HepG2 (cell line): Measurements from ENCODE around the gene DHH. TPM values are rescaled to one million over a fixed set of nuclear protein-coding genes. Genes with fewer than 3 reads are reported as not detected.

Source experiments
- BRD4 ChIP-seq: sonication (generic); formaldehyde crosslinking; IDR thresholded peaks from 2 replicates; pipeline ENCODE4 v1.4.0; 2020; ENCODE audit warnings: missing genetic modification reagents
- EED ChIP-seq: sonication (generic); formaldehyde crosslinking; IDR thresholded peaks from 2 replicates; pipeline ENCODE4 v1.5.0; 2020; ENCODE audit warnings: mild to moderate bottlenecking, missing genetic modification reagents
- FIP1L1 ChIP-seq: fragments of 200-400 bp; formaldehyde crosslinking; IDR thresholded peaks from 2 replicates; pipeline ENCODE4 v1.6.1; 2018; ENCODE audit warnings: low read depth, mild to moderate bottlenecking, low read length, moderate library complexity, borderline replicate concordance; ENCODE audit not compliant: insufficient read depth
- FOXM1 ChIP-seq: sonication (generic); formaldehyde crosslinking; IDR thresholded peaks from 2 replicates; pipeline ENCODE4 v1.5.0; 2020; ENCODE audit warnings: missing genetic modification reagents
- HIVEP1 ChIP-seq: sonication (generic); formaldehyde crosslinking; IDR thresholded peaks from 2 replicates; pipeline ENCODE4 v1.4.0; 2020; ENCODE audit warnings: mild to moderate bottlenecking, missing genetic modification reagents
- HOXA9 ChIP-seq: sonication (generic); formaldehyde crosslinking; IDR thresholded peaks from 2 replicates; pipeline ENCODE4 v1.8.1; 2022; ENCODE audit warnings: missing genetic modification reagents, mild to moderate bottlenecking, moderate library complexity, borderline replicate concordance
- MED13 ChIP-seq: sonication (generic); formaldehyde crosslinking; IDR thresholded peaks from 2 replicates; pipeline ENCODE4 v1.5.0; 2020; ENCODE audit warnings: missing genetic modification reagents
- MED8 ChIP-seq: sonication (generic); formaldehyde crosslinking; IDR thresholded peaks from 2 replicates; pipeline ENCODE4 v1.8.1; 2023; ENCODE audit warnings: mild to moderate bottlenecking, missing genetic modification reagents; ENCODE audit not compliant: insufficient replicate concordance
- NPAS2 ChIP-seq: sonication (generic); formaldehyde crosslinking; IDR thresholded peaks from 2 replicates; pipeline ENCODE4 v1.8.0; 2022; ENCODE audit warnings: mild to moderate bottlenecking, missing genetic modification reagents, borderline replicate concordance
- NR2F2 ChIP-seq: IDR thresholded peaks from 2 replicates; pipeline ENCODE4 v1.6.1; 2012; ENCODE audit warnings: low read depth, inconsistent platforms, borderline replicate concordance
- SALL2 ChIP-seq: sonication (generic); formaldehyde crosslinking; IDR thresholded peaks from 2 replicates; pipeline ENCODE4 v1.8.1; 2023; ENCODE audit warnings: mild to moderate bottlenecking, missing genetic modification reagents, inconsistent platforms
- SMYD3 ChIP-seq: sonication (generic); formaldehyde crosslinking; IDR thresholded peaks from 2 replicates; pipeline ENCODE4 v1.8.1; 2023; ENCODE audit warnings: mild to moderate bottlenecking, missing genetic modification reagents
- ZBTB7A ChIP-seq: sonication (generic); formaldehyde crosslinking; IDR thresholded peaks from 2 replicates; pipeline ENCODE4 v1.8.0; 2022; ENCODE audit warnings: mild to moderate bottlenecking, missing genetic modification reagents
- ZBTB8A ChIP-seq: sonication (generic); formaldehyde crosslinking; IDR thresholded peaks from 2 replicates; pipeline ENCODE4 v1.4.0; 2020; ENCODE audit warnings: mild to moderate bottlenecking, low read depth, missing genetic modification reagents, borderline replicate concordance
- ZNF550 ChIP-seq: sonication (generic); formaldehyde crosslinking; IDR thresholded peaks from 2 replicates; pipeline ENCODE4 v1.4.0; 2020; ENCODE audit warnings: mild to moderate bottlenecking, missing genetic modification reagents, borderline replicate concordance
- ZNF816 ChIP-seq: sonication (generic); formaldehyde crosslinking; IDR thresholded peaks from 2 replicates; pipeline ENCODE4 v1.8.0; 2022; ENCODE audit warnings: missing genetic modification reagents, mild to moderate bottlenecking, borderline replicate concordance
- polyA plus RNA-seq, 8 experiments: library from polyadenylated mRNA; depleted of rRNA in 3 of 8; stranded (reverse) in 7 of 8; unstranded in 1 of 8; fragments of >200 nt; fragmentation: Illumina TruSeq in 4 of 8; extraction: Trizol in 4 of 8; gene quantifications; 2 replicates each; pipeline versions ENCODE4 v1.2.1 to v1.2.3, GENCODE V29; 2011 to 2016; ENCODE audit warnings: low read depth in 4 of 8, missing spikeins in 1 of 8, mixed read lengths in 1 of 8; ENCODE audit not compliant: insufficient read depth in 1 of 8
- total RNA-seq, 5 experiments: library from RNA; depleted of rRNA; stranded (reverse); fragments of >200 nt; fragmentation: Illumina TruSeq; extraction: Trizol; gene quantifications; 2 replicates each; pipeline ENCODE4 v1.2.3, GENCODE V29; 2016; ENCODE audit warnings: low read depth in 1 of 5
- TF ChIP-seq, protein P1 (sequence below): sonication (generic); formaldehyde crosslinking; IDR thresholded peaks from 2 replicates; pipeline ENCODE4 v1.5.1; 2020; ENCODE audit warnings: mild to moderate bottlenecking, missing genetic modification reagents
- TF ChIP-seq, protein P2 (sequence below): sonication (generic); formaldehyde crosslinking; IDR thresholded peaks from 2 replicates; pipeline ENCODE4 v1.4.0; 2020; ENCODE audit warnings: missing genetic modification reagents, borderline replicate concordance
- TF ChIP-seq, protein P3 (sequence below): sonication (generic); formaldehyde crosslinking; IDR thresholded peaks from 2 replicates; pipeline ENCODE4 v1.4.0; 2020; ENCODE audit warnings: missing genetic modification reagents

DHH gene
- total and polyA plus RNA-seq, 2 of the 13 experiments (the other 11 are each of a cell fraction or from before 2014, with no cell fraction given): not detected

DNA sequence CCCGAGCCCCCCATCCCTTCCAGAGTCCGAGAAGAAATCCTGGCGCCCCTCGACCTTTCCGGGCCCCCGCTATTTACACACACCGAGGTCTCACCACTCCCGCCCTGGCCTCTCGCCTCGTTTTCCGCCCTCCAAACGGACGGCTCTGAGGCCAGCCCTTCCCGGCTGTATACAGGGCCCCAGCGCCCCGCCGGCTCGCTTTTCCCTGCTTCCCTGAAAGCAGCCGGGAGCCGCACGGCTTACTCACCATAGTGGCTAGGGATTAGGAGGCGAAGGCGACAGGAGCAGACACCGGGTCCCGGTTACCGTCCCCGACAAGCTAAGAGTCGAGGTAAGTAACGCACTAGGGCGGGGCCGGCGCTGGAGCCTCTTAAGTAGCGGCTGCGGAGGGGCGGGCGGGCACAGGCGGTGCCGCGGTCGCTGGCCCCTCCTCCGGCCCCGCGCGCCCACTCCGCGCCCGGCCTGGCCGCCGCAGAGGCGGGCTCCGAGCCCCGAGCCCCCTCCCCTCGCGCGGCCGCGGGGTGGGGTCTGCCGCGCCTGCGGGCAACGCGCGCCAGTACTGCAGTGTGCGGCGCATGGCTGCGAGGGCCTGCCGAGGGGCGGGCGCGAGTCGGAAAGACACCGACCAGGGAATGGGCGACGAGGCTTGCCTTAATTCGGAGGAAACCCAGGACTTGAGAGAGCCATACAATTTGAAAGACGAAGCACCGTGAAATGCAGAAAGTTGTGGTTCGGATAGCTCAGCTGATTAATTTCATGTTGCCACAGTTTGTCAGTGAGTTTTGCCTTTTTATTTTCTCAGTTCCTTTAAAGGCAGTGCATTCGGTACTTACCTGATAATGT is 36.7 kb upstream of the DHH start, which contains the start of gene TUBA1B (continued):
- TF ChIP-seq EED (CRISPR knock-in tag) (peak; percentile 62; the same call in 1 of the 2 replicates), NPAS2 (CRISPR knock-in tag) (no peak), FOXM1 (CRISPR knock-in tag) (peak; percentile 13; the same call in 1 of the 2 replicates), HIVEP1 (CRISPR knock-in tag) (no peak; the same call in 1 of the 2 replicates), ZBTB7A (CRISPR knock-in tag) (peak; percentile 84), MED13 (CRISPR knock-in tag) (no peak), SMYD3 (no peak), NR2F2 (no peak), HOXA9 (CRISPR knock-in tag) (no peak), SALL2 (no peak), MED8 (CRISPR knock-in tag) (peak; percentile 3), ZNF816 (CRISPR knock-in tag) (no peak; the same call in 1 of the 2 replicates), ZBTB8A (no peak; the same call in 1 of the 2 replicates), ZNF550 (CRISPR knock-in tag) (no peak), FIP1L1 (no peak), BRD4 (CRISPR knock-in tag) (no peak)
- TF ChIP-seq, protein P1, sequence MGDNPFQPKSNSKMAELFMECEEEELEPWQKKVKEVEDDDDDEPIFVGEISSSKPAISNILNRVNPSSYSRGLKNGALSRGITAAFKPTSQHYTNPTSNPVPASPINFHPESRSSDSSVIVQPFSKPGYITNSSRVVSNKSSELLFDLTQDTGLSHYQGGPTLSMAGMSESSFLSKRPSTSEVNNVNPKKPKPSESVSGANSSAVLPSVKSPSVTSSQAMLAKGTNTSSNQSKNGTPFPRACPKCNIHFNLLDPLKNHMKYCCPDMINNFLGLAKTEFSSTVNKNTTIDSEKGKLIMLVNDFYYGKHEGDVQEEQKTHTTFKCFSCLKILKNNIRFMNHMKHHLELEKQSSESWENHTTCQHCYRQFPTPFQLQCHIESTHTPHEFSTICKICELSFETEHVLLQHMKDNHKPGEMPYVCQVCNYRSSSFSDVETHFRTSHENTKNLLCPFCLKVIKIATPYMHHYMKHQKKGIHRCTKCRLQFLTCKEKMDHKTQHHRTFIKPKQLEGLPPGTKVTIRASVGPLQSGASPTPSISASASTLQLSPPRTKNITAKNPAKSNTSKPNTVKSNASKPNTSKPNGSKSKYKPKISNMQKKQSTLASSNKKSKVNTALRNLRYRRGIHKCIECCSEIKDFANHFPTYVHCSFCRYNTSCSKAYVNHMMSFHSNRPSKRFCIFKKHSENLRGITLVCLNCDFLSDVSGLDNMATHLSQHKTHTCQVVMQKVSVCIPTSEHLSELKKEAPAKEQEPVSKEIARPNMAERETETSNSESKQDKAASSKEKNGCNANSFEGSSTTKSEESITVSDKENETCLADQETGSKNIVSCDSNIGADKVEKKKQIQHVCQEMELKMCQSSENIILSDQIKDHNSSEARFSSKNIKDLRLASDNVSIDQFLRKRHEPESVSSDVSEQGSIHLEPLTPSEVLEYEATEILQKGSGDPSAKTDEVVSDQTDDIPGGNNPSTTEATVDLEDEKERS (CRISPR knock-in tag): peak; percentile 14; the same call in 1 of the 2 replicates
- TF ChIP-seq, protein P2, sequence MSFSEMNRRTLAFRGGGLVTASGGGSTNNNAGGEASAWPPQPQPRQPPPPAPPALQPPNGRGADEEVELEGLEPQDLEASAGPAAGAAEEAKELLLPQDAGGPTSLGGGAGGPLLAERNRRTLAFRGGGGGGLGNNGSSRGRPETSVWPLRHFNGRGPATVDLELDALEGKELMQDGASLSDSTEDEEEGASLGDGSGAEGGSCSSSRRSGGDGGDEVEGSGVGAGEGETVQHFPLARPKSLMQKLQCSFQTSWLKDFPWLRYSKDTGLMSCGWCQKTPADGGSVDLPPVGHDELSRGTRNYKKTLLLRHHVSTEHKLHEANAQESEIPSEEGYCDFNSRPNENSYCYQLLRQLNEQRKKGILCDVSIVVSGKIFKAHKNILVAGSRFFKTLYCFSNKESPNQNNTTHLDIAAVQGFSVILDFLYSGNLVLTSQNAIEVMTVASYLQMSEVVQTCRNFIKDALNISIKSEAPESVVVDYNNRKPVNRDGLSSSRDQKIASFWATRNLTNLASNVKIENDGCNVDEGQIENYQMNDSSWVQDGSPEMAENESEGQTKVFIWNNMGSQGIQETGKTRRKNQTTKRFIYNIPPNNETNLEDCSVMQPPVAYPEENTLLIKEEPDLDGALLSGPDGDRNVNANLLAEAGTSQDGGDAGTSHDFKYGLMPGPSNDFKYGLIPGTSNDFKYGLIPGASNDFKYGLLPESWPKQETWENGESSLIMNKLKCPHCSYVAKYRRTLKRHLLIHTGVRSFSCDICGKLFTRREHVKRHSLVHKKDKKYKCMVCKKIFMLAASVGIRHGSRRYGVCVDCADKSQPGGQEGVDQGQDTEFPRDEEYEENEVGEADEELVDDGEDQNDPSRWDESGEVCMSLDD (CRISPR knock-in tag): no peak
- TF ChIP-seq, protein P3, sequence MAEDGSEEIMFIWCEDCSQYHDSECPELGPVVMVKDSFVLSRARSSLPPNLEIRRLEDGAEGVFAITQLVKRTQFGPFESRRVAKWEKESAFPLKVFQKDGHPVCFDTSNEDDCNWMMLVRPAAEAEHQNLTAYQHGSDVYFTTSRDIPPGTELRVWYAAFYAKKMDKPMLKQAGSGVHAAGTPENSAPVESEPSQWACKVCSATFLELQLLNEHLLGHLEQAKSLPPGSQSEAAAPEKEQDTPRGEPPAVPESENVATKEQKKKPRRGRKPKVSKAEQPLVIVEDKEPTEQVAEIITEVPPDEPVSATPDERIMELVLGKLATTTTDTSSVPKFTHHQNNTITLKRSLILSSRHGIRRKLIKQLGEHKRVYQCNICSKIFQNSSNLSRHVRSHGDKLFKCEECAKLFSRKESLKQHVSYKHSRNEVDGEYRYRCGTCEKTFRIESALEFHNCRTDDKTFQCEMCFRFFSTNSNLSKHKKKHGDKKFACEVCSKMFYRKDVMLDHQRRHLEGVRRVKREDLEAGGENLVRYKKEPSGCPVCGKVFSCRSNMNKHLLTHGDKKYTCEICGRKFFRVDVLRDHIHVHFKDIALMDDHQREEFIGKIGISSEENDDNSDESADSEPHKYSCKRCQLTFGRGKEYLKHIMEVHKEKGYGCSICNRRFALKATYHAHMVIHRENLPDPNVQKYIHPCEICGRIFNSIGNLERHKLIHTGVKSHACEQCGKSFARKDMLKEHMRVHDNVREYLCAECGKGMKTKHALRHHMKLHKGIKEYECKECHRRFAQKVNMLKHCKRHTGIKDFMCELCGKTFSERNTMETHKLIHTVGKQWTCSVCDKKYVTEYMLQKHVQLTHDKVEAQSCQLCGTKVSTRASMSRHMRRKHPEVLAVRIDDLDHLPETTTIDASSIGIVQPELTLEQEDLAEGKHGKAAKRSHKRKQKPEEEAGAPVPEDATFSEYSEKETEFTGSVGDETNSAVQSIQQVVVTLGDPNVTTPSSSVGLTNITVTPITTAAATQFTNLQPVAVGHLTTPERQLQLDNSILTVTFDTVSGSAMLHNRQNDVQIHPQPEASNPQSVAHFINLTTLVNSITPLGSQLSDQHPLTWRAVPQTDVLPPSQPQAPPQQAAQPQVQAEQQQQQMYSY (CRISPR knock-in tag): no peak
